Thyroid gland (tissue), 4 donors: Measurements from ENCODE around the gene RPL13A.

Source experiments
- CTCF ChIP-seq, 6 experiments: fragments of 200-600 bp in 3 of 6; fragments of 450-650 bp in 3 of 6; sonication (generic) in 3 of 6; IDR thresholded peaks; one replicate each; pipeline ENCODE4 v1.5.1; 2016 to 2019; ENCODE audit warnings: antibody characterized with exemption in 6 of 6, mild to moderate bottlenecking in 2 of 6, inconsistent platforms in 1 of 6, moderate library complexity in 1 of 6
- POLR2A ChIP-seq, 2 donors: fragments of 450-650 bp; IDR thresholded peaks; one replicate each; pipeline ENCODE4 v1.6.1; 2017; ENCODE audit warnings: antibody characterized with exemption in 2 of 2, mild to moderate bottlenecking in 2 of 2, moderate library complexity in 1 of 2

- TF ChIP-seq POLR2A (IDR thresholded peaks at IDR 0.05): no peak
- TF ChIP-seq CTCF (IDR thresholded peaks at IDR 0.05): no peak
Observed at GRCh38 chr19:49513746-49514118, 26.3 kb downstream of the RPL13A start.
